Activated naive CD4-positive, alpha-beta T cell treated with anti-CD3 and anti-CD28 coated beads, Interleukin-2, amount 10 ng/mL, durations not matched to agents 7 days and 5 days (primary cell): ENCODE data around the gene DHRS4.
"Not testable (repeated sequence)": the region's sequence is repeated elsewhere in the genome, so short reads cannot be mapped to it uniquely, and the experiment has no call there.

Experiments used
- CTCF ChIA-PET: fragments of 350-600 bp; sonication (Branson Sonifier 250); formaldehyde crosslinking; loops from one replicate; lab custom pipeline; 2021; ENCODE audit warnings: antibody characterized with exemption; lab: Charles Lee
- DNase-seq: peaks from one replicate; pipeline ENCODE4 v3.0.0-alpha.2; 2020
- H3K27ac Mint-ChIP-seq: one replicate; pipeline ENCODE4 v1.8.0; 2021; ENCODE audit warnings: mild to moderate bottlenecking, moderate library complexity, mixed read lengths
- H3K27me3 Mint-ChIP-seq: one replicate; pipeline ENCODE4 v1.8.0; 2021; ENCODE audit warnings: mild to moderate bottlenecking, mixed read lengths
- H3K36me3 Mint-ChIP-seq: one replicate; pipeline ENCODE4 v1.8.0; 2021; ENCODE audit warnings: mixed read lengths
- H3K4me1 Mint-ChIP-seq: one replicate; pipeline ENCODE4 v1.8.0; 2021; ENCODE audit warnings: mixed read lengths
- H3K4me3 Mint-ChIP-seq: one replicate; pipeline ENCODE4 v1.8.0; 2021; ENCODE audit warnings: mild to moderate bottlenecking, moderate library complexity, mixed read lengths
- H3K9me3 Mint-ChIP-seq: one replicate; pipeline ENCODE4 v1.8.0; 2021; ENCODE audit warnings: mixed read lengths

DHRS4 gene

DNA sequence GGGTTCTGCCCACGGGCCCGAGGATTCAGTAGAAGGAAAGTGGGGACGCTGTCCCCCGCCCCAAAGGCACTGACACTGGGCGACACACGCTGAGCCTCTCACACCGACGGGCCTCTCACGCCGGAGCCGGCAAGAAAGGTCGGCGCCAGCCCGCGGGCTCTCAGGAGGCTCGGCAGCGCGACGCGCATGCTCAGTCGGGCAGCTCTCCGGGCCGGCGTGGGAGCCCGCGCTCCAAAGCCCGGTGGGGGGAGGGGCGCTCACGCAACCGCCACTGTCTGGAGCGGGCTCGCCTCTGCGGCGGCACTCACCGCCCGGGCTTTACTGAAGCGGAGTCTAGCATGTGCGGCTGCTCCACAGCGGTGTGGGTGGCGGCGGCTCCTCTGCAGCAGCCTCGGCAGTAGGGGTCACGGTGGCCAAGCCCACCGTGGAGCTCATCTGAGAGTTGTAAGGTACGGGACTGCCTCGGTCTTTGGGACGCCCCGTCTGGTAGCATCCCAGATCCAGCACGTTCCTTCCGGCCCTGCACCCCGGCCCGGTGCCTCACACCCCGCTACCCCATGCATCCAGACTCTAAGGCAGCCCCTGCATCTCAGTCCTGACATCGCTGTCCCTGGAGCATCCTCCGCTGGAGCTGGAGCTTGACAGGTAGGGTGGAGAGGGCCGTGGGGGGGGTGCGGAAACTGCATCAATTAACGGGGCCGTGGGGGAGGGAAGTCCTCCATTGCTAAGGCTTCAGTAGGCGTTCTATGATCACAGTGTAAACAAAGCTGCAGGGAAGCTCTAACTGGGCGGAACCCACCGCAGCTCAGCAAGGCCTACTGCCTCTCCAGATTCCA, 53.5 kb downstream of the DHRS4 start:
- peaks cover 41% of the 10 kb centered on the region for H3K4me1 Mint-ChIP-seq
- CTCF ChIA-PET, H3K9me3 Mint-ChIP-seq, H3K27me3 Mint-ChIP-seq: not testable (repeated sequence)
- peak overlapping the region; percentile 77 for H3K4me3 Mint-ChIP-seq
- DNase-seq: peak; percentile 71
- H3K27ac Mint-ChIP-seq: peak overlapping the region; percentile 81
- H3K36me3 Mint-ChIP-seq: peaks cover 16% of the 10 kb centered on the region

DNA sequence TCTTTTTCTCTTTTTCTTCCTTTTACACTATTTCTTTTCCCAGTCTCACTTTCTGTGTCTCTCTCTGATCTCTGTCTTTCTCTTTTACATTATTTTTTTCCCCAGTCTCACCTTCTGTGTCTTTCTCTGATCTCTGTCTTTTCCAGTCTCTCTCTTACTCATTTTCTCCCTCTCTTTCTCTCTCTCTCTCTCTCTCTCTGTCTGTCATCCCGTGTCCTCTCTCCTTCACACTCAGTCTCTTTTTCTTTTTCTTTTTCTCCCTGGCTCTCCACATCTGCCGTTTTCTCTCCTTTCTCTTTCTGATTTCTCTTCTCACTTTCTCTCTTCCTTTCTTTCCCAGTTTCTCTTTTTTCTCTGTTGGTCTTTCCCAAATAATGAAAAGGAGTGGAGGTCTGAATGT, 57.5 kb downstream of the DHRS4 start:
- no peak overlapping the region for H3K4me3 Mint-ChIP-seq

DNA sequence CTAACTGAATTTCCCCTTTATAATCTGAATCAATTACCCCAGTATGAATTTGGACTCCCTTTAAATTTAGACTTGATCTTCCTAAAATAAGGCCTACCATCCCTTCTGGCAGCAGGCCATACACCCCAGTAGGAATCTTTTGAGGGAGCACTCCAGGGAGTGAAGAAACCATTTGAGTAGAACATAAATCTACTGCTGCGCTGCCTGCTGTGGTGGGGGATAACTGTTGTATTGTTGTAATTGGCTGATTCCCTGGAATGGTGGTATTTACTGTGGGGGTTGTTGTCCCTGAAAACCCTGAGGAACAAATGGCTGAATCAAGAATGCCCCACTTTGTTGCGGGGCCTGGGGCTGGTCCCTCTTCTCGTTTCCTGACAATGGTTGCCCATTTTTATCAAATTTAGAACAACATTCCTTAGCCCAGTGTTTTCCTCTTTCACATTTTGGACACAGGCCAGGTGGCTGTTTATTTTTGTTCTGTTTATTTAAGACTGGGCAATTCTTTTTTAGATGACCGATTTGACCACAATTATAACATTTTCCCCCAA, 59.2 kb downstream of the DHRS4 start:
- H3K4me1 Mint-ChIP-seq: peaks cover 35% of the 10 kb centered on the region
- H3K9me3 Mint-ChIP-seq, H3K27me3 Mint-ChIP-seq, H3K27ac Mint-ChIP-seq, H3K4me3 Mint-ChIP-seq, CTCF ChIA-PET, DNase-seq: not testable (repeated sequence)
- peaks cover 18% of the 10 kb centered on the region for H3K36me3 Mint-ChIP-seq

More for the DNA sequence above, 57.5 kb downstream of the DHRS4 start:
- Mint-ChIP-seq H3K9me3 (no peaks in the 10 kb centered on the region), H3K27ac (peak overlapping the region; percentile 38), H3K4me1 (peaks cover 41% of the 10 kb centered on the region), H3K27me3 (no peaks in the 10 kb centered on the region), H3K36me3 (peaks cover 18% of the 10 kb centered on the region)
- DNase-seq: no peak
- CTCF ChIA-PET: no interaction called here

DNA sequence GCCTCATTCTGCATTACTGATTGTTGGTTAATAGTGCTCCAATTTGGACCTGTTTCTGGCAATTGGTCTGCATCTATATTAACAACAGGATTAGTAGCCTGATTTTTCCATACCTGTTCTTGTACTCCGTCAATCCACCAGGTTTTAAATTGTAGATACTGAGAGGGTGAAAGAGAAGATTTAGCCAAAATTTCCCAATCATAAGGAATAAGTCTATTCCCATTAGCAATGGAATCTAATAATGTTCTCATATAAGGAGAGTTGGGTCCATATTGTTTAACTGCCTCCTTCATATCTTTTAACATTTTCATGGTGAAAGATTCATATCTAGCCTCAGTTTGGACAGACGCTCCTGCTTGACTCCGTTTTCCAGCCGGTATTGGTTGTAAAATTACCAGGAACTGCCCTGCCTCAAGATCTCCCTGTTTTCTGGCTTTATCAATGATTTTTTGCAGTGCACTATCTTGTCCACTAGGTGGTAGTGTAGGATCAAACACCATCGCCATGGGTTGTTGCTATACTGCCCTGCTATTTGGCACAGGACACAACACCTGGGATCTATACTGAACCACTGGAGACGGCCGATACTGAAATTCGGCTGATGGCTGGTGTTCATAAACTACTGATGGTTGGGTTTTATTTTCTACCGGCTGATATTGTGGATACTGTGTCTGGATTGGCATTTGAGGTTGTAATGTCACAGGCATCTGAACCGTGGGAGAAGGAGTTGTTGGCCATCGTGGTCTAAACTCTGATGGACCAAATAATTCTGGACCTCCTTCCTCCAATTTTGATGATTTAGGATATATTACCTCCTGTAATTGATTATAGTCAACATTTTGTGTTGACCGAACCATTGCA, 60.3 kb downstream of the DHRS4 start:
- H3K27ac Mint-ChIP-seq: no peak overlapping the region
- peak; percentile 64 for DNase-seq
- no peak overlapping the region for H3K4me3 Mint-ChIP-seq
- peaks cover 11% of the 10 kb centered on the region for H3K27me3 Mint-ChIP-seq
- peaks cover 12% of the 10 kb centered on the region for H3K36me3 Mint-ChIP-seq
- H3K4me1 Mint-ChIP-seq: peaks cover 25% of the 10 kb centered on the region
- H3K9me3 Mint-ChIP-seq: peaks cover 3% of the 10 kb centered on the region
- CTCF ChIA-PET: interaction anchor here (0.6 to 1.4 kb wide), 5 partner anchors 39 to 95 kb away, joined by 4 to 6 read pairs (median 5); no protein-coding TSS in a partner anchor

DNA sequence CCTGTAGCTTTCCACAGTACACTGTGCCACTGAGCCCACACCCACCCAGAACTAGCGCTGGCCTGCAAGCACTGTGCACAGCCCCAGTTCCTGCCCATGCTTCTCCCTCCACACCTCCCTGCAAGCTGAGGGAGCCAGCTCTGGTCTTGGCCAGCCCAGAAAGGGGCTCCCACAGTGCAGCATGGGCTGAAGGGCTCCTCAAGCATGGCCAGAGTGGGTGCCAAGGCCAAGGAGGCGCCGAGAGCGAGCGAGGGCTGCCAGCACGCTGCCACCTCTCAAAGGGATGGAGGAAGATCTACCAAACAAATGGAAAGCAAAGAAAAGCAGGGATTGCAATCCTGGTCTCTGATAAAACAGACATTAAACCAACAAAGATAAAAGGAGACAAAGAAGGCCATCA, 62.2 kb downstream of the DHRS4 start:
- H3K9me3 Mint-ChIP-seq, H3K4me1 Mint-ChIP-seq, H3K36me3 Mint-ChIP-seq, H3K4me3 Mint-ChIP-seq, H3K27ac Mint-ChIP-seq, DNase-seq: not testable (repeated sequence)
- CTCF ChIA-PET: interaction anchor here (1.4 kb wide), 1 partner anchor 74 kb away, joined by 5 read pairs; no protein-coding TSS in a partner anchor
- peaks cover 11% of the 10 kb centered on the region for H3K27me3 Mint-ChIP-seq
